ENCODE data around the gene ATG4B. TPM values are rescaled to one million over a fixed set of nuclear protein-coding genes. Genes with fewer than 3 reads are reported as not detected.

ATG4B gene
- total RNA-seq, 4 donors from 2014 or later = 50.5 to 173 (median 88.0) TPM

GRCh38 chr2:241673189-241673663, 35.7 kb downstream of the ATG4B start:
- 89% methylated on average over 11 of the region's 18 CpGs for WGBS
- H3K4me1 ChIP-seq = no peaks in the 10 kb centered on the region
- H3K27ac ChIP-seq = no peak overlapping the region
- peaks cover 65% of the 10 kb centered on the region for H3K36me3 ChIP-seq
- H3K27me3 ChIP-seq = no peaks in the 10 kb centered on the region
- no peaks in the 10 kb centered on the region for H3K9me3 ChIP-seq
- H3K4me3 ChIP-seq = no peak overlapping the region
- TF ChIP-seq CTCF (IDR thresholded peaks at IDR 0.05) = no peak
- DNase-seq (ENCODE audit: low spot score in 2 of 2) = no peak

- H3K36me3 ChIP-seq = peaks cover 64% of the 10 kb centered on the region
- H3K4me3 ChIP-seq = no peak overlapping the region
- TF ChIP-seq CTCF (IDR thresholded peaks at IDR 0.05) = no peak
- no peak for TF ChIP-seq POLR2A (IDR thresholded peaks at IDR 0.05)
- TF ChIP-seq EP300 (IDR thresholded peaks at IDR 0.05) = no peak
- TF ChIP-seq POLR2AphosphoS5 (IDR thresholded peaks at IDR 0.05) = no peak
- H3K4me1 ChIP-seq = no peaks in the 10 kb centered on the region
- H3K27me3 ChIP-seq = no peaks in the 10 kb centered on the region
- no peak overlapping the region for H3K27ac ChIP-seq
- no peak for DNase-seq (ENCODE audit: low spot score in 2 of 2)
- H3K9me3 ChIP-seq = no peaks in the 10 kb centered on the region
- 68% methylated on average over 15 of the region's 21 CpGs for WGBS
Measured at GRCh38 chr2:241673797-241674725, 36.6 kb downstream of the ATG4B start.

GRCh38 chr2:241675885-241676284, 38.4 kb downstream of the ATG4B start:
- TF ChIP-seq EP300 (IDR thresholded peaks at IDR 0.05) = no peak
- TF ChIP-seq POLR2AphosphoS5 (IDR thresholded peaks at IDR 0.05) = no peak
- TF ChIP-seq CTCF (IDR thresholded peaks at IDR 0.05) = no peak
- no peak for TF ChIP-seq POLR2A (IDR thresholded peaks at IDR 0.05)
- no peaks in the 10 kb centered on the region for H3K9me3 ChIP-seq
- no peaks in the 10 kb centered on the region for H3K27me3 ChIP-seq
- H3K4me3 ChIP-seq = no peak overlapping the region
- WGBS = 75% methylated on average over 12 of the region's 17 CpGs
- H3K36me3 ChIP-seq = peaks cover 49% of the 10 kb centered on the region
- H3K4me1 ChIP-seq = no peaks in the 10 kb centered on the region
- H3K27ac ChIP-seq = no peak overlapping the region
- no peak for DNase-seq (ENCODE audit: low spot score in 2 of 2)

GRCh38 chr2:241676665-241677064, 39.2 kb downstream of the ATG4B start:
- Histone ChIP-seq H3K4me3 (no peak overlapping the region), H3K9me3 (no peaks in the 10 kb centered on the region), H3K27me3 (no peaks in the 10 kb centered on the region), H3K27ac (no peak overlapping the region), H3K4me1 (no peaks in the 10 kb centered on the region), H3K36me3 (peaks cover 46% of the 10 kb centered on the region)
- TF ChIP-seq POLR2AphosphoS5 (IDR thresholded peaks at IDR 0.05) = no peak
- WGBS = 96% methylated on average over 13 of the region's 17 CpGs
- no peak for DNase-seq (ENCODE audit: low spot score in 2 of 2)

GRCh38 chr2:241677392-241677791, 39.9 kb downstream of the ATG4B start:
- WGBS = 90% methylated on average over 24 of the region's 24 CpGs
- H3K27me3 ChIP-seq = no peaks in the 10 kb centered on the region
- no peak for DNase-seq (ENCODE audit: low spot score in 2 of 2)
- H3K4me1 ChIP-seq = no peaks in the 10 kb centered on the region
- TF ChIP-seq CTCF (IDR thresholded peaks at IDR 0.05) = no peak
- no peak for TF ChIP-seq POLR2A (IDR thresholded peaks at IDR 0.05)
- no peak overlapping the region for H3K27ac ChIP-seq
- no peak overlapping the region for H3K4me3 ChIP-seq
- H3K9me3 ChIP-seq = no peaks in the 10 kb centered on the region
- peaks cover 43% of the 10 kb centered on the region for H3K36me3 ChIP-seq

All from suprapubic skin (tissue), 4 donors.